ENCODE measurements around the gene SUCLG2. TPM values are rescaled to one million over a fixed set of nuclear protein-coding genes. Genes with fewer than 3 reads are reported as not detected.

The SUCLG2 gene
- total RNA-seq, 2 experiments from 2014 or later, result 28.3 to 44.7 TPM

DNA sequence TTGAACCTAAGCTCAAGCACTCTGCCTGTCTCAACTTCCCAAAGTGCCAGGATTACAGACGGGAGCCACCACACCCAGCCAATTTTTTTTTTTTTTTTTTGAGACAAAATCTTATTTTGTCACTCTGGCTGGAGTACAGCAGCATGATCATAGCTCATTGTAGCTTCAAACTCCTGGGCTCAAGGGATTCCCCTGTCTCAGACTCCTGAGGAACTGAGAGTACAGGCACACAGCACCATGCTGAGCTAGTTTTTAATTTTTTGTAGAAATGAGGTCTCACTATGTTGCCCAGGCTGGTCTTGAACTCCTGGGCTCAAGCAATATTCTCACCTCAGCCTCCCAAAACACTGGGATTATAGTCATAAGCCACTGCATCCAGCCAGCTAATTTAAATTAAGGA, 36.8 kb upstream of the SUCLG2 start:
- TF ChIP-seq EZH2phosphoT487 (IDR thresholded peaks at IDR 0.05; ENCODE audit: borderline replicate concordance, low read depth, low read length) (no peak), CTCF (conservative IDR thresholded peaks at IDR 0.05; ENCODE audit: low read length) (no peak)
- H3K27ac ChIP-seq (ENCODE audit: low read depth, low read length, poor library complexity, severe bottlenecking), result no peak overlapping the region
- CTCF ChIA-PET (ENCODE audit: unreplicated experiment), result interaction anchor here (1.1 kb wide), 1 partner anchor 14 kb away, joined by 3 read pairs; no protein-coding TSS in a partner anchor
- H3K4me1 ChIP-seq (ENCODE audit: insufficient read depth, low read length, poor library complexity, severe bottlenecking), result peaks cover 11% of the 10 kb centered on the region
- POLR2A ChIA-PET, result interaction anchor here (0.6 to 1.7 kb wide), 11 partner anchors 8 to 1351 kb away, joined by 3 to 7 read pairs (median 4); partner anchors contain the start of gene SUCLG2
- no peak for DNase-seq (ENCODE audit: low spot score)
- H3K36me3 ChIP-seq (ENCODE audit: insufficient read depth, low read length), result peaks cover 10% of the 10 kb centered on the region
- no peaks in the 10 kb centered on the region for H3K79me2 ChIP-seq (ENCODE audit: insufficient read depth, low read depth, low read length)
- no peak overlapping the region for H3K4me3 ChIP-seq (ENCODE audit: low read depth, low read length, poor library complexity, severe bottlenecking)
- no peaks in the 10 kb centered on the region for H4K20me1 ChIP-seq (ENCODE audit: insufficient read depth, low read length)
- H3K9me2 ChIP-seq (ENCODE audit: insufficient read depth, low read length), result no peaks in the 10 kb centered on the region
- no peak overlapping the region for H3K4me2 ChIP-seq (ENCODE audit: low read length)
- H3K9me3 ChIP-seq (ENCODE audit: low read length), result peaks cover 22% of the 10 kb centered on the region; the same call in 1 of the 2 replicates
- no peak overlapping the region for H2AFZ ChIP-seq (ENCODE audit: low read length)
- intact Hi-C loops (cut with micrococcal nuclease; ENCODE audit: unreplicated experiment), result no loop called here
- no TSS peak for BruUV-seq (replicated peaks)

- no peaks in the 10 kb centered on the region for H3K9me2 ChIP-seq (ENCODE audit: insufficient read depth, low read length)
- peaks cover 21% of the 10 kb centered on the region; the same call in 1 of the 2 replicates for H3K9me3 ChIP-seq (ENCODE audit: low read length)
- ChIA-PET POLR2A (interaction anchor here (0.5 to 1.7 kb wide), 3 partner anchors 33 to 134 kb away, joined by 3 to 4 read pairs (median 3); no protein-coding TSS in a partner anchor), CTCF (ENCODE audit: unreplicated experiment) (no interaction called here)
- no peaks in the 10 kb centered on the region for H4K20me1 ChIP-seq (ENCODE audit: insufficient read depth, low read length)
- TF ChIP-seq CTCF (conservative IDR thresholded peaks at IDR 0.05; ENCODE audit: low read length) (no peak), EZH2phosphoT487 (IDR thresholded peaks at IDR 0.05; ENCODE audit: borderline replicate concordance, low read depth, low read length) (no peak)
- no TSS peak for BruUV-seq (replicated peaks)
- H2AFZ ChIP-seq (ENCODE audit: low read length), result no peak overlapping the region
- no peaks in the 10 kb centered on the region for H3K79me2 ChIP-seq (ENCODE audit: insufficient read depth, low read depth, low read length)
- intact Hi-C loops (cut with micrococcal nuclease; ENCODE audit: unreplicated experiment), result loop anchor here (5.0 to 10.0 kb wide), 2 partner anchors 643 to 1195 kb away; no protein-coding TSS in a partner anchor
- peaks cover 25% of the 10 kb centered on the region for H3K4me1 ChIP-seq (ENCODE audit: insufficient read depth, low read length, poor library complexity, severe bottlenecking)
- no peak overlapping the region for H3K4me3 ChIP-seq (ENCODE audit: low read depth, low read length, poor library complexity, severe bottlenecking)
- no peak for DNase-seq (ENCODE audit: low spot score)
- H3K36me3 ChIP-seq (ENCODE audit: insufficient read depth, low read length), result peaks cover 10% of the 10 kb centered on the region
- no peak overlapping the region for H3K4me2 ChIP-seq (ENCODE audit: low read length)
- no peak overlapping the region for H3K27ac ChIP-seq (ENCODE audit: low read depth, low read length, poor library complexity, severe bottlenecking)
Measured at GRCh38 chr3:67689806-67690205, 35.4 kb upstream of the SUCLG2 start.

GRCh38 chr3:67688231-67688630, 33.8 kb upstream of the SUCLG2 start:
- BruUV-seq (replicated peaks), result no TSS peak
- Histone ChIP-seq H3K79me2 (ENCODE audit: insufficient read depth, low read depth, low read length) (no peaks in the 10 kb centered on the region), H3K4me2 (ENCODE audit: low read length) (no peak overlapping the region), H3K9me3 (ENCODE audit: low read length) (peaks cover 15% of the 10 kb centered on the region; the same call in 1 of the 2 replicates), H2AFZ (ENCODE audit: low read length) (no peak overlapping the region), H4K20me1 (ENCODE audit: insufficient read depth, low read length) (no peaks in the 10 kb centered on the region), H3K9me2 (ENCODE audit: insufficient read depth, low read length) (no peaks in the 10 kb centered on the region), H3K4me1 (ENCODE audit: insufficient read depth, low read length, poor library complexity, severe bottlenecking) (peaks cover 41% of the 10 kb centered on the region), H3K4me3 (ENCODE audit: low read depth, low read length, poor library complexity, severe bottlenecking) (no peak overlapping the region), H3K27ac (ENCODE audit: low read depth, low read length, poor library complexity, severe bottlenecking) (no peak overlapping the region), H3K36me3 (ENCODE audit: insufficient read depth, low read length) (peaks cover 10% of the 10 kb centered on the region)
- intact Hi-C loops (cut with micrococcal nuclease; ENCODE audit: unreplicated experiment), result loop anchor here (5.0 to 10.0 kb wide), 2 partner anchors 641 to 1193 kb away; no protein-coding TSS in a partner anchor
- POLR2A ChIA-PET, result interaction anchor here (0.7 to 0.8 kb wide), 2 partner anchors 9 kb away, joined by 3 read pairs; no protein-coding TSS in a partner anchor
- CTCF ChIA-PET (ENCODE audit: unreplicated experiment), result no interaction called here
- TF ChIP-seq CTCF (conservative IDR thresholded peaks at IDR 0.05; ENCODE audit: low read length), result no peak
- no peak for TF ChIP-seq EZH2phosphoT487 (IDR thresholded peaks at IDR 0.05; ENCODE audit: borderline replicate concordance, low read depth, low read length)
- no peak for DNase-seq (ENCODE audit: low spot score)

Data from OCI-LY7 (cell line).